ENCODE data around the gene ADPRH. TPM values are rescaled to one million over a fixed set of nuclear protein-coding genes. Genes with fewer than 3 reads are reported as not detected.

The ADPRH gene
- total and polyA plus RNA-seq, 2 of the 4 experiments (the other 2 are of a cell fraction) = under 0.01 to 0.12 TPM

DNA sequence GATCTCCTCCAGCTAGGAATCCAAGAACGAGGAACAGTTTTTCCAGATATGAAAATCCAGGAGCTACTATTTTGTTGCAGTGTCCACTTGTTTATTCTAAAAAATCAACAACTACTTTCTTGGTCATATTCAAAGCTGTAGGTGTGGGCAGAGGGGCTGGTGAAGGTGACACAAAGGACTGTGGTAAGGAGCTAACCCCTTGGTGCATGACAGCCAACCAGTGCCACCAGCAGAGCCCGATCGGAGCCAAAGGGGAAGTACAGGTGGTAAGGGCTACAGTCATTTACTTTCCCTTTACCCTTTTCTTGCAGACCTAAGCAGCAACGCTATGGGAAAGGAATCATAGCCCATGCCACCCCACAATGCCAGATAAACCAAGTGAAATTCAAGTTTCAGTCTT is 49.1 kb downstream of the ADPRH start:
- CTCF ChIA-PET = no interaction called here
- H2BK120ac ChIP-seq (ENCODE audit: low read depth, low read length) = no peak overlapping the region
- no peak overlapping the region for H2BK5ac ChIP-seq (ENCODE audit: low read depth, low read length, poor library complexity, severe bottlenecking)
- no peak overlapping the region for H2AK5ac ChIP-seq (ENCODE audit: low read depth, low read length)
- peaks cover 10% of the 10 kb centered on the region for H3K4me1 ChIP-seq (ENCODE audit: control insufficient read depth, insufficient read depth, low read length)
- no peaks in the 10 kb centered on the region for H3K36me3 ChIP-seq (ENCODE audit: control insufficient read depth, insufficient read depth, low read length)
- H3K4me3 ChIP-seq (ENCODE audit: insufficient read depth, low read depth, low read length) = no peak overlapping the region
- no peaks in the 10 kb centered on the region; the same call in 1 of the 2 replicates for H3K9me1 ChIP-seq (ENCODE audit: insufficient read depth, low read length)
- H2AK9ac ChIP-seq (replicated peaks; ENCODE audit: low read depth, low read length, poor library complexity) = no peak overlapping the region
- no peak overlapping the region for H2BK15ac ChIP-seq (ENCODE audit: low read depth, low read length)
- intact Hi-C loops (cut with micrococcal nuclease) = no loop called here
- no peak for TF ChIP-seq RFX5 (IDR thresholded peaks at IDR 0.05; ENCODE audit: low read depth, low read length)
- TF ChIP-seq, protein P1, sequence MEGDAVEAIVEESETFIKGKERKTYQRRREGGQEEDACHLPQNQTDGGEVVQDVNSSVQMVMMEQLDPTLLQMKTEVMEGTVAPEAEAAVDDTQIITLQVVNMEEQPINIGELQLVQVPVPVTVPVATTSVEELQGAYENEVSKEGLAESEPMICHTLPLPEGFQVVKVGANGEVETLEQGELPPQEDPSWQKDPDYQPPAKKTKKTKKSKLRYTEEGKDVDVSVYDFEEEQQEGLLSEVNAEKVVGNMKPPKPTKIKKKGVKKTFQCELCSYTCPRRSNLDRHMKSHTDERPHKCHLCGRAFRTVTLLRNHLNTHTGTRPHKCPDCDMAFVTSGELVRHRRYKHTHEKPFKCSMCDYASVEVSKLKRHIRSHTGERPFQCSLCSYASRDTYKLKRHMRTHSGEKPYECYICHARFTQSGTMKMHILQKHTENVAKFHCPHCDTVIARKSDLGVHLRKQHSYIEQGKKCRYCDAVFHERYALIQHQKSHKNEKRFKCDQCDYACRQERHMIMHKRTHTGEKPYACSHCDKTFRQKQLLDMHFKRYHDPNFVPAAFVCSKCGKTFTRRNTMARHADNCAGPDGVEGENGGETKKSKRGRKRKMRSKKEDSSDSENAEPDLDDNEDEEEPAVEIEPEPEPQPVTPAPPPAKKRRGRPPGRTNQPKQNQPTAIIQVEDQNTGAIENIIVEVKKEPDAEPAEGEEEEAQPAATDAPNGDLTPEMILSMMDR (conservative IDR thresholded peaks at IDR 0.05; ENCODE audit: low read depth, low read length) = no peak
- TF ChIP-seq FOS (IDR thresholded peaks at IDR 0.05; ENCODE audit: low read depth, low read length) = no peak
- no peak for TF ChIP-seq BHLHE40 (IDR thresholded peaks at IDR 0.05; ENCODE audit: low read depth, low read length)
- TF ChIP-seq SMC3 (IDR thresholded peaks at IDR 0.05; ENCODE audit: low read depth, low read length) = no peak
- TF ChIP-seq RCOR1 (IDR thresholded peaks at IDR 0.05; ENCODE audit: insufficient replicate concordance, low read length) = no peak
- TF ChIP-seq NFE2L2 (IDR thresholded peaks at IDR 0.05; ENCODE audit: low read depth, low read length) = no peak
- TF ChIP-seq CHD1 (IDR thresholded peaks at IDR 0.05; ENCODE audit: low read depth, low read length) = no peak
- TF ChIP-seq CEBPB (IDR thresholded peaks at IDR 0.05; ENCODE audit: low read depth, low read length) = no peak
- TF ChIP-seq, protein P2, sequence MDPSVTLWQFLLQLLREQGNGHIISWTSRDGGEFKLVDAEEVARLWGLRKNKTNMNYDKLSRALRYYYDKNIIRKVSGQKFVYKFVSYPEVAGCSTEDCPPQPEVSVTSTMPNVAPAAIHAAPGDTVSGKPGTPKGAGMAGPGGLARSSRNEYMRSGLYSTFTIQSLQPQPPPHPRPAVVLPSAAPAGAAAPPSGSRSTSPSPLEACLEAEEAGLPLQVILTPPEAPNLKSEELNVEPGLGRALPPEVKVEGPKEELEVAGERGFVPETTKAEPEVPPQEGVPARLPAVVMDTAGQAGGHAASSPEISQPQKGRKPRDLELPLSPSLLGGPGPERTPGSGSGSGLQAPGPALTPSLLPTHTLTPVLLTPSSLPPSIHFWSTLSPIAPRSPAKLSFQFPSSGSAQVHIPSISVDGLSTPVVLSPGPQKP (IDR thresholded peaks at IDR 0.05; ENCODE audit: borderline replicate concordance, low read depth, low read length) = no peak
- TF ChIP-seq MXI1 (IDR thresholded peaks at IDR 0.05; ENCODE audit: borderline replicate concordance, low read depth, low read length) = no peak
- TF ChIP-seq RAD21 (IDR thresholded peaks at IDR 0.05; ENCODE audit: low read length) = no peak
- TF ChIP-seq MAFK (IDR thresholded peaks at IDR 0.05; ENCODE audit: low read depth, low read length) = no peak
- no peak for TF ChIP-seq POLR2A (IDR thresholded peaks at IDR 0.05; ENCODE audit: low read depth, low read length)
- TF ChIP-seq MAZ (IDR thresholded peaks at IDR 0.05; ENCODE audit: borderline replicate concordance, low read depth, low read length) = no peak
- TF ChIP-seq, protein P3, sequence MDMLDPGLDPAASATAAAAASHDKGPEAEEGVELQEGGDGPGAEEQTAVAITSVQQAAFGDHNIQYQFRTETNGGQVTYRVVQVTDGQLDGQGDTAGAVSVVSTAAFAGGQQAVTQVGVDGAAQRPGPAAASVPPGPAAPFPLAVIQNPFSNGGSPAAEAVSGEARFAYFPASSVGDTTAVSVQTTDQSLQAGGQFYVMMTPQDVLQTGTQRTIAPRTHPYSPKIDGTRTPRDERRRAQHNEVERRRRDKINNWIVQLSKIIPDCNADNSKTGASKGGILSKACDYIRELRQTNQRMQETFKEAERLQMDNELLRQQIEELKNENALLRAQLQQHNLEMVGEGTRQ (IDR thresholded peaks at IDR 0.05; ENCODE audit: low read depth, low read length) = no peak
- ATAC-seq (ENCODE audit: low read depth) = no peak
- whole genome bisulfite sequencing, 2 experiments (ENCODE audit: extremely low coverage in 2 of 2, insufficient read length in 1 of 2) = no CpG with 5 or more reads among the region's 4 CpGs
- in situ Hi-C loops (cut with MboI; ENCODE audit: low sequenced_read_pairs) = no loop called here
- no peaks in the 10 kb centered on the region; the same call in 1 of the 2 replicates for H3K9me3 ChIP-seq (ENCODE audit: control insufficient read depth, insufficient read depth, low read length)
- no peak overlapping the region for H3K18ac ChIP-seq (ENCODE audit: low read depth, low read length)
- peaks cover 4% of the 10 kb centered on the region; the same call in 1 of the 2 replicates for H3K27me3 ChIP-seq (ENCODE audit: control insufficient read depth, insufficient read depth, low read length)
- BruUV-seq (replicated peaks) = no TSS peak
- DNase-seq = no peak
- no peak overlapping the region for H3K56ac ChIP-seq (ENCODE audit: extremely low read depth, insufficient read depth, low read length)
- H3K23ac ChIP-seq (ENCODE audit: low read depth, low read length) = no peak overlapping the region
- dilution Hi-C loops (cut with HindIII; ENCODE audit: low sequenced_read_pairs, unreplicated experiment) = no loop called here
- H4K5ac ChIP-seq (ENCODE audit: low read depth, low read length) = no peak overlapping the region
- no peaks in the 10 kb centered on the region for H3K79me1 ChIP-seq (ENCODE audit: low read depth in 1 of 2, low read length in 2 of 2)
- no peak overlapping the region for H4K8ac ChIP-seq (ENCODE audit: low read depth in 2 of 2, low read length in 2 of 2)
- no peak overlapping the region for H3K14ac ChIP-seq (replicated peaks; ENCODE audit: low read depth, low read length)
- H4K20me1 ChIP-seq (ENCODE audit: insufficient read depth, low read length) = no peaks in the 10 kb centered on the region
- no peak overlapping the region for H3K4me2 ChIP-seq (ENCODE audit: low read depth, low read length)
- no peak overlapping the region for H4K91ac ChIP-seq (ENCODE audit: insufficient read depth, low read depth, low read length)
- no peak overlapping the region for H3K4ac ChIP-seq (ENCODE audit: low read depth, low read length)
- H3K9ac ChIP-seq (ENCODE audit: low read depth, low read length) = no peak overlapping the region
- POLR2A ChIA-PET (ENCODE audit: unreplicated experiment) = no interaction called here
- H2AFZ ChIP-seq (replicated peaks; ENCODE audit: low read length, poor library complexity) = no peak overlapping the region
- no peak overlapping the region for H3K27ac ChIP-seq (ENCODE audit: insufficient read depth, low read length)
- no peak overlapping the region for H2BK20ac ChIP-seq (ENCODE audit: low read depth, low read length)
